Ishikawa (cell line): ENCODE results near the gene ABRAXAS1.

Source experiments
- CEBPB ChIP-seq: IDR thresholded peaks from 2 replicates; pipeline ENCODE4 v1.6.1; 2012
- CREB1 ChIP-seq: IDR thresholded peaks from 2 replicates; pipeline ENCODE4 v1.6.1; 2012; ENCODE audit warnings: low read depth
- EGR1 ChIP-seq: IDR thresholded peaks from 2 replicates; pipeline ENCODE4 v1.6.1; 2012
- EP300 ChIP-seq: IDR thresholded peaks from 2 replicates; pipeline ENCODE4 v1.6.1; 2012; ENCODE audit warnings: borderline replicate concordance
- FOXM1 ChIP-seq: IDR thresholded peaks from 2 replicates; pipeline ENCODE4 v1.6.1; 2012; ENCODE audit warnings: low read depth, borderline replicate concordance
- MAX ChIP-seq: IDR thresholded peaks from 2 replicates; pipeline ENCODE4 v1.6.1; 2012
- NFIC ChIP-seq: IDR thresholded peaks from 2 replicates; pipeline ENCODE4 v1.6.1; 2012
- RAD21 ChIP-seq: IDR thresholded peaks from 2 replicates; pipeline ENCODE4 v1.6.1; 2012; ENCODE audit warnings: low read depth
- REST ChIP-seq: IDR thresholded peaks from 2 replicates; pipeline ENCODE4 v1.6.1; 2012; ENCODE audit warnings: low read depth, mild to moderate bottlenecking
- TAF1 ChIP-seq: IDR thresholded peaks from 2 replicates; pipeline ENCODE4 v1.6.1; 2012; ENCODE audit warnings: low read depth, mild to moderate bottlenecking
- TCF12 ChIP-seq: IDR thresholded peaks from 2 replicates; pipeline ENCODE4 v1.6.1; 2012; ENCODE audit warnings: low read depth
- TEAD4 ChIP-seq: IDR thresholded peaks from 2 replicates; pipeline ENCODE4 v1.6.1; 2012
- USF1 ChIP-seq: IDR thresholded peaks from 2 replicates; pipeline ENCODE4 v1.6.1; 2012
- YY1 ChIP-seq: IDR thresholded peaks from 2 replicates; pipeline ENCODE4 v1.6.1; 2012; ENCODE audit warnings: low read depth
- ZBTB7A ChIP-seq: IDR thresholded peaks from 2 replicates; pipeline ENCODE4 v1.6.1; 2012; ENCODE audit warnings: low read depth

ABRAXAS1 gene

GRCh38 chr4:83456184-83456501 lies 28.8 kb downstream of the ABRAXAS1 start:
- no peak for TF ChIP-seq FOXM1
- TF ChIP-seq CREB1 = no peak
- no peak for TF ChIP-seq EGR1
- no peak for TF ChIP-seq TEAD4
- no peak for TF ChIP-seq REST

GRCh38 chr4:83455281-83456183 lies 29.4 kb downstream of the ABRAXAS1 start, which contains the start of the genes HELQ and MRPS18C:
TSS of gene HELQ (minus strand) at chr4:83455823. CDS start at chr4:83455693, 130 bp downstream.
TSS of gene MRPS18C (plus strand) at chr4:83456058. CDS start at chr4:83456078, 20 bp downstream.
- TF ChIP-seq ZBTB7A (peak; percentile 34; the same call in 1 of the 2 replicates), TEAD4 (0 out of 2 replicates have a peak, but pooled peaks have one; percentile 4), EP300 (no peak; the same call in 1 of the 2 replicates), CEBPB (no peak), FOXM1 (peak; percentile 35; the same call in 1 of the 2 replicates), RAD21 (no peak), NFIC (peak; percentile 57), TCF12 (peak; percentile 75), USF1 (peak; percentile 100), REST (no peak), YY1 (peak; percentile 93), TAF1 (peak; percentile 89), MAX (peak; percentile 82; the same call in 1 of the 2 replicates), CREB1 (peak; percentile 49; the same call in 1 of the 2 replicates), EGR1 (no peak)

DNA sequence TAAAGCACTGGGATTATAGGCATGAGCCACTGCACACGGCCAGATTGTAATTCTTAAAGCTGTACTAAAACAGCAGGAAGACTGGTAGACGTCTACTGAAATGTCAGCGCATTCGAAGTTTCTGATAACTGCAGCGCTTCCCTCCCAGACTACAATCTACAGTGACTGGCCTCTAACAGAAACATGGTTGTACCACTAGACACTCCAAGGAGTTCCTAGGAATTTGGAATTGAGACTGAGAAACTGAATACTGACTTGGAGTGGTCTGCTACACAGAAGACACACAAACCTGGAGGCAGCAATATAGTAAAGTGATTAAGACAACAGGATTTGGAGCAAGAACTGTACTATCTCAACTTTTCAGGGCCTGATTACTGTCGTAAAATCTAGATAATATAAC lies 30.2 kb downstream of the ABRAXAS1 start:
- no peak for TF ChIP-seq USF1
- TF ChIP-seq TAF1 = no peak
- TF ChIP-seq EGR1 = no peak
- TF ChIP-seq REST = no peak
- no peak for TF ChIP-seq CREB1
- TF ChIP-seq ZBTB7A = no peak
- TF ChIP-seq NFIC = no peak
- no peak for TF ChIP-seq RAD21
- TF ChIP-seq CEBPB = no peak
- TF ChIP-seq EP300 = no peak
- no peak for TF ChIP-seq YY1
- TF ChIP-seq TEAD4 = no peak
- TF ChIP-seq TCF12 = no peak
- TF ChIP-seq MAX = no peak
- TF ChIP-seq FOXM1 = no peak

GRCh38 chr4:83449009-83449408 lies 35.9 kb downstream of the ABRAXAS1 start:
- no peak for TF ChIP-seq TCF12
- no peak for TF ChIP-seq ZBTB7A
- TF ChIP-seq USF1 = no peak
- TF ChIP-seq EGR1 = no peak
- TF ChIP-seq MAX = no peak
- no peak for TF ChIP-seq TEAD4
- TF ChIP-seq YY1 = no peak
- TF ChIP-seq FOXM1 = no peak
- no peak for TF ChIP-seq CREB1
- no peak for TF ChIP-seq EP300
- TF ChIP-seq NFIC = no peak
- TF ChIP-seq REST = no peak
- TF ChIP-seq TAF1 = no peak
- no peak for TF ChIP-seq RAD21
